LNCaP clone FGC (cell line): ENCODE results near the gene SYNPO2.

Source experiments
- DNase-seq: peaks from one replicate; pipeline ENCODE4 v3.0.0-alpha.2; 2011; ENCODE audit warnings: low read depth
- H3K4me3 ChIP-seq: 2 replicates; pipeline ENCODE4 v1.5.1; 2011; ENCODE audit warnings: mild to moderate bottlenecking, low read depth, low read length, control low read depth
- TF ChIP-seq, protein P1 (sequence below): IDR thresholded peaks from 2 replicates; pipeline ENCODE4 v1.5.1; 2012; ENCODE audit warnings: mild to moderate bottlenecking; ENCODE audit not compliant: control insufficient read depth, insufficient read depth; ENCODE audit errors: extremely low read depth

The SYNPO2 gene

DNA sequence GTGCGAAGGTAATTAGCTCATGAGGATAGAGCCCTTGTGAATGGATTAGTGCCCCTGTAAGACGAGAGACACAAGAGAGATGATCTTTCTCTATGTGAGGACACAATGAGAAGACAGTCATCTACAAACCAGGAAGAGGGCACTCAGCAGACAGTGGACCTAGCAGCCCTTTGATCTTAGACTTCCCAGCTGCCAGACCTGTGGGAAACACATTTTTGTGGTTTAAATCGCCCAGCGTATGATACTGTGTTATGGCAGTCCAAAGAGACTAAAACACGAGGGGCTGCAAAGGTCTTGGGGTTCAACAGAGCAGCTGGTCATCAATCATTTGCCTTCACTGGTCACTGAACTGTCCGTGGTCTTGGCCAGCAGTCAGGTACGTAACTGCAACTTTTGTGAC lies 9.2 kb upstream of the SYNPO2 start:
- no peak for DNase-seq
- TF ChIP-seq, protein P1, sequence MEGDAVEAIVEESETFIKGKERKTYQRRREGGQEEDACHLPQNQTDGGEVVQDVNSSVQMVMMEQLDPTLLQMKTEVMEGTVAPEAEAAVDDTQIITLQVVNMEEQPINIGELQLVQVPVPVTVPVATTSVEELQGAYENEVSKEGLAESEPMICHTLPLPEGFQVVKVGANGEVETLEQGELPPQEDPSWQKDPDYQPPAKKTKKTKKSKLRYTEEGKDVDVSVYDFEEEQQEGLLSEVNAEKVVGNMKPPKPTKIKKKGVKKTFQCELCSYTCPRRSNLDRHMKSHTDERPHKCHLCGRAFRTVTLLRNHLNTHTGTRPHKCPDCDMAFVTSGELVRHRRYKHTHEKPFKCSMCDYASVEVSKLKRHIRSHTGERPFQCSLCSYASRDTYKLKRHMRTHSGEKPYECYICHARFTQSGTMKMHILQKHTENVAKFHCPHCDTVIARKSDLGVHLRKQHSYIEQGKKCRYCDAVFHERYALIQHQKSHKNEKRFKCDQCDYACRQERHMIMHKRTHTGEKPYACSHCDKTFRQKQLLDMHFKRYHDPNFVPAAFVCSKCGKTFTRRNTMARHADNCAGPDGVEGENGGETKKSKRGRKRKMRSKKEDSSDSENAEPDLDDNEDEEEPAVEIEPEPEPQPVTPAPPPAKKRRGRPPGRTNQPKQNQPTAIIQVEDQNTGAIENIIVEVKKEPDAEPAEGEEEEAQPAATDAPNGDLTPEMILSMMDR: no peak
- no peak overlapping the region for H3K4me3 ChIP-seq

DNA sequence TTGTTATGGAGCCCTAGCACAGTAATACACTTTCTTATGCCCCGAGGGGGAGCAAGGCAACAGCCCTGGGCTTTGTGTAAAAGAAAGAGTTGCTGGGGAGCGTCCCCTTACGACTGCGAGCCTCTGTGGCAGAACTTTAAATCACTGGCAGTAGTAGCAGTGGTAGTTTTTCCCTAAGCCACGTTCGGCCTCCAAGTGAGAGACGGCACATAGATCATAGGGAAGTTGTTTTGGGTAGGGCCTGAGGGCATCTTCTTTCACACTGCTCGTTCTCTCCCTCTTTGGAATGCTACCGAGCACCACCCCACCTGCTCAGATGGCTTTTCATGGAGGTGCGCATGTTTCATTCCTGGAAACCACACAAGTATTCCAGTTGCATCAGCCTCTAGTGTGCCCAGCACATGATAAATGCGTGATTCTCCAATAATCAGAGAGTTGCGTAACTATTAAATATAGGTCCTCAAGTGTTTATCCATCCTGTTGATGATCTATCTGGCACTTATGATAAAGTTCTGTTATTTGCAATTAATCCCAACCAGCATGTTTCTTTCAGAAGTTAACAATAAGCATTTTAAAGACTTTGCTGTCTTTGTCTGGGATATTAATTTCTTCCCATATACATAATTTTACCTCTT lies 7.0 kb upstream of the SYNPO2 start:
- TF ChIP-seq, protein P1: no peak

DNA sequence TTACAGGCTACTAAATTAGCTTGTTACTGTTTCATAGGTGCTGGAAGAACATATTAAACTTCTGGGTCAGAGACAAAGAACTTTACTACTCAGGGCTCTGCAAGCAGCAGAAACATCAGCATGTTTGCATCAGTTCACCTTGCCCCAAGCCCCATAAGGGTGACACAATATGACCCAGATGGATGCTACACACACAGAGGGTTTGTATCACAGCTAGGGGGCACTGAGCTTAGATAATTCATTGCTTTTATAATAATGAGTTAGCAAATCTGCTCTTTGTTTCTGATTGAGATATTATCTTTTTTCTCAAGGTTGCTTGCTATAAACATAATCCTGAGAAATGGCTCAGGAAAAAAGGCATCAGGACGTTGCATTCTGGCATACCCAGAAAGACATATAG lies 4.8 kb upstream of the SYNPO2 start:
- DNase-seq: no peak
- H3K4me3 ChIP-seq: no peak overlapping the region
- TF ChIP-seq, protein P1: peak; percentile 32

More for the DNA sequence above, 7.0 kb upstream of the SYNPO2 start:
- H3K4me3 ChIP-seq: no peak overlapping the region
- no peak for DNase-seq

DNA sequence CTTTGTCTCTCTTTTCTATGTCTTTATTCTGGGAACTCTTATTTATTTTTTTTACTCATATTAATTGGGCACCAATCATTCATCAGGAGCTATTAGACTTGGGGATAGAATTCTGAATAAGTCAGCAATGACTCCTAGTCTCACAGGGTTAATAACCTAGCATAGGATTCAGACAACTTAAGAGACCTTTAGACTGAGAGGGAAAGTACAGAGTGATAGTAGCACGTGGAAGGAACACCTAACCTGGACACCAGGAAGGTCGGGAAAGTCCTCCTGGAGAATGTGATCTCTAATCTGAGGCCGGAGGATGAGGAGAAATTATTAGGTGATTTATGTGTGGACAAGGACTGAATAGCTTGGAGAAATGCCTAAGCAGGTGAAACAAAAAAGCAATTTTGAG lies 3.9 kb upstream of the SYNPO2 start:
- TF ChIP-seq, protein P1: no peak
- H3K4me3 ChIP-seq: no peak overlapping the region
- DNase-seq: no peak

DNA sequence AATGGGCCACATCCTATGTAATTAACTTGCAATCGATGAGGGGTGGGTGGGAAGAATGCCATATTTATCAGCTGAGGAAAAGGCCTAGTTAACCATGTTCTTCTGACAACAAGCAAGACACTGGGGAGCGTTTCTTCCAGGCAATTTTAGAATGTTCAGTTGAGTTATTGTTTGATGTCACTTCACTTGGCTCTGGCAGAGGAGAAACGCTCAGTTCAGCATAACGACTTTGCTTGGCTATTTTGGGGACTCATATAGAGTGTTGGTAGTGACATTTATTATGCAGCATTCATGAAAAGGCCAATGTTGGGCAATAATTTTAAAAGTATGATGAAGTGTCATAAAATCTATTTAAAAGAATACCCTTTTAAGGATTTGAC lies 648 bp downstream of the SYNPO2 start:
- TF ChIP-seq, protein P1: no peak
- no peak overlapping the region for H3K4me3 ChIP-seq
- DNase-seq: no peak

DNA sequence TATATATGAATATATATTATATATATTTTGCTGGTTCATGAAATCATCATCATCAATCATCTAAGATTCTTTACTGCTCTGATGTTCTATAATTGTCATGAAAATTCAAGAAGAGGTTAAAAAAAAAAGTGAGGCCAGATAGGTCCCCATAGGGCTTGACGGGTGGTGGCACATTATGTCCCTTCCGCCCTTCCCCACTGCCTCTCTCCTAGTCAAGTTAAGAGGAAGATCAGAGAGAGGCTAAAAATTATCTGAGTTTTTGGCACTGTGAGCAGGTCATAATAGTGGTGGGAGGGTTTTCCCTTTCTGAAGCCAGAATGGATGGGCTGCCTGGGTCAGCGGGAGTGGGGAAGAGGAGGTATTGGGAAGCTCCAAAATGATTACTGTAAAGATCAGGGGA lies 5.4 kb downstream of the SYNPO2 start:
- DNase-seq: no peak
- TF ChIP-seq, protein P1: no peak
- H3K4me3 ChIP-seq: no peak overlapping the region

DNA sequence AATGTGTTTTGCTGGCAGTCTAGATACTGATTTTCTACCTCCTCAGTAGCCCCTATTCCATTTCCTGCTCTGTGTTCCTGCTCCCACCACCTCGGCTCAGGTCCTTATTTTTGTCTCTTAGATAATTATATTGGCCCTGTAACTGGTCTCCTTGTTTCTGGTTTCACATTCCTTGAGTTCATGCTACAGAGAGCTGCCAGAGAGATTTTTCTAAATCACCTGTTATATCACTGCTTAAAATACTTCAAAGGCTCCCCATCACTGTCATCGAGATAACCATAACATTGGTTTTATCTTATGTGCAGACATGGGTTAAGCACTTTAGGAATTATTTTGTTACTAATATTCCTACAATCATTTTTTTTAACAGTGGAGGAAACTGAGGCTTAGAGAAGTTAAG lies 9.6 kb downstream of the SYNPO2 start:
- H3K4me3 ChIP-seq: no peak overlapping the region
- no peak for DNase-seq
- TF ChIP-seq, protein P1: no peak
